MCF 10A (cell line): ENCODE measurements around the gene RINL. TPM values are rescaled to one million over a fixed set of nuclear protein-coding genes. Genes with fewer than 3 reads are reported as not detected.
A peak's percentile ranks its signal among the peaks of the same experiment; 100 is the strongest.
"Not testable (repeated sequence)": the region's sequence is repeated elsewhere in the genome, so short reads cannot be mapped to it uniquely, and the experiment has no call there.

Source experiments
- BruUV-seq: library from RNA; stranded (reverse); fragments of 400-500 nt; replicated peaks from 2 replicates; lab custom pipeline; 2021; lab: Mats Ljungman, UMichigan
- CTCF ChIA-PET: fragments of 300-600 bp; sonication (Branson Sonifier 250); formaldehyde crosslinking; extraction: SDS; loops from one replicate; lab custom pipeline; 2021; ENCODE audit warnings: antibody characterized with exemption, inconsistent platforms; lab: Yijun Ruan, JAX
- POLR2A ChIA-PET: fragments of 300-600, 350-650 bp; sonication (Branson Sonifier 250); formaldehyde crosslinking; extraction: SDS; loops from one replicate; lab custom pipeline; 2020; ENCODE audit warnings: antibody characterized with exemption, inconsistent platforms; lab: Yijun Ruan, JAX
- DNase-seq: peaks from one replicate; pipeline ENCODE4 v3.0.0-alpha.2; 2018; ENCODE audit not compliant: unreplicated experiment
- H3K27ac Mint-ChIP-seq: one replicate; pipeline ENCODE4 v1.8.0; 2022; ENCODE audit warnings: mild to moderate bottlenecking, low read depth, mixed read lengths; ENCODE audit not compliant: unreplicated experiment
- H3K27me3 Mint-ChIP-seq: one replicate; pipeline ENCODE4 v1.8.0; 2022; ENCODE audit warnings: mixed read lengths; ENCODE audit not compliant: insufficient read depth, unreplicated experiment
- H3K36me3 Mint-ChIP-seq: one replicate; pipeline ENCODE4 v1.8.0; 2022; ENCODE audit warnings: mild to moderate bottlenecking, moderate library complexity, mixed read lengths; ENCODE audit not compliant: insufficient read depth, unreplicated experiment
- H3K4me1 Mint-ChIP-seq: one replicate; pipeline ENCODE4 v1.8.0; 2022; ENCODE audit warnings: mixed read lengths; ENCODE audit not compliant: insufficient read depth, unreplicated experiment
- H3K4me3 Mint-ChIP-seq: one replicate; pipeline ENCODE4 v1.8.0; 2022; ENCODE audit warnings: mild to moderate bottlenecking, moderate library complexity, mixed read lengths; ENCODE audit not compliant: unreplicated experiment
- H3K9me3 Mint-ChIP-seq: one replicate; pipeline ENCODE4 v1.8.0; 2022; ENCODE audit warnings: mixed read lengths; ENCODE audit not compliant: unreplicated experiment
- CTCF ChIP-seq: fragments of 200-600 bp; IDR thresholded peaks from one replicate; pipeline ENCODE4 v1.8.0; 2022; ENCODE audit warnings: antibody characterized with exemption, mild to moderate bottlenecking; ENCODE audit not compliant: unreplicated experiment
- intact Hi-C: fragments of 100-400 bp; cut with micrococcal nuclease; formaldehyde crosslinking; loops from 2 replicates; pipeline ENCODE4 v1.14.1; 2022
- total RNA-seq: library from RNA; stranded (reverse); gene quantifications from 2 replicates; pipeline ENCODE4 v1.2.3, GENCODE V29; 2022

The RINL gene
- total RNA-seq, 1 experiment from 2014 or later: 4.7 TPM

GRCh38 chr19:38878575-38879399, 712 bp upstream of the RINL start:
- POLR2A ChIA-PET: interaction anchor here (0.7 to 0.9 kb wide), 2 partner anchors 17 to 104 kb away, joined by 3 read pairs; no protein-coding TSS in a partner anchor
- no peak for DNase-seq
- Mint-ChIP-seq H3K4me1 (peaks cover 9% of the 10 kb centered on the region), H3K9me3 (no peaks in the 10 kb centered on the region), H3K27ac (peak overlapping the region; percentile 42), H3K36me3 (peaks cover 9% of the 10 kb centered on the region), H3K4me3 (no peak overlapping the region), H3K27me3 (no peaks in the 10 kb centered on the region)
- TSS peak; percentile 65 for BruUV-seq
- intact Hi-C loops: no loop called here
- CTCF ChIA-PET: interaction anchor here (0.6 to 0.8 kb wide), 2 partner anchors 32 to 364 kb away, joined by 3 read pairs; no protein-coding TSS in a partner anchor
- TF ChIP-seq CTCF: no peak

GRCh38 chr19:38875656-38876395, 2.2 kb downstream of the RINL start:
- intact Hi-C loops: no loop called here
- peaks cover 9% of the 10 kb centered on the region for H3K4me1 Mint-ChIP-seq
- H3K9me3 Mint-ChIP-seq: no peaks in the 10 kb centered on the region
- ChIA-PET CTCF (interaction anchor here (0.6 to 0.9 kb wide), 3 partner anchors 38 to 218 kb away, joined by 3 to 6 read pairs (median 3); no protein-coding TSS in a partner anchor), POLR2A (interaction anchor here (0.6 to 1.9 kb wide), 2 partner anchors 44 to 55 kb away, joined by 4 to 5 read pairs; partner anchors contain the start of genes MRPS12 and SARS2)
- no peak overlapping the region for H3K4me3 Mint-ChIP-seq
- H3K27me3 Mint-ChIP-seq: no peaks in the 10 kb centered on the region
- no peak for TF ChIP-seq CTCF
- no peak overlapping the region for H3K27ac Mint-ChIP-seq
- H3K36me3 Mint-ChIP-seq: no peaks in the 10 kb centered on the region
- DNase-seq: no peak
- no TSS peak for BruUV-seq

GRCh38 chr19:38873400-38873799, 4.7 kb downstream of the RINL start:
- H3K9me3 Mint-ChIP-seq, BruUV-seq, H3K27ac Mint-ChIP-seq, H3K4me3 Mint-ChIP-seq, H3K36me3 Mint-ChIP-seq, intact Hi-C loops, H3K27me3 Mint-ChIP-seq, DNase-seq: not testable (repeated sequence)
- ChIA-PET CTCF (interaction anchor here (0.6 to 1.7 kb wide), 4 partner anchors 9 to 234 kb away, joined by 3 to 8 read pairs (median 3); no protein-coding TSS in a partner anchor), POLR2A (interaction anchor here (0.6 to 2.2 kb wide), 2 partner anchors 20 to 21 kb away, joined by 3 to 8 read pairs; no protein-coding TSS in a partner anchor)
- H3K4me1 Mint-ChIP-seq: peaks cover 14% of the 10 kb centered on the region

- DNase-seq: no peak
- CTCF ChIA-PET: interaction anchor here (0.7 to 1.4 kb wide), 2 partner anchors 17 to 252 kb away, joined by 3 to 5 read pairs; no protein-coding TSS in a partner anchor
Measured at GRCh38 chr19:38870612-38871011, 7.5 kb downstream of the RINL start.

More at GRCh38 chr19:38870612-38871011, 7.5 kb downstream of the RINL start:
- H3K4me1 Mint-ChIP-seq: peaks cover 5% of the 10 kb centered on the region
- intact Hi-C loops: no loop called here
- POLR2A ChIA-PET: no interaction called here
- no peaks in the 10 kb centered on the region for H3K27me3 Mint-ChIP-seq
- no TSS peak for BruUV-seq
- H3K4me3 Mint-ChIP-seq: no peak overlapping the region
- H3K36me3 Mint-ChIP-seq: no peaks in the 10 kb centered on the region
- no peak overlapping the region for H3K27ac Mint-ChIP-seq
- no peak for TF ChIP-seq CTCF
- H3K9me3 Mint-ChIP-seq: no peaks in the 10 kb centered on the region
